Fibroblast of lung (primary cell): Measurements from ENCODE around the gene TRAPPC1.

Experiments
- EZH2 ChIP-seq: IDR thresholded peaks from 2 replicates; pipeline ENCODE4 v1.5.1; 2012; ENCODE audit warnings: low read length, control low read depth, mild to moderate bottlenecking; ENCODE audit errors: missing control alignments
- TF ChIP-seq, protein P1 (sequence below), 2 donors: IDR thresholded peaks in 1 of 2; conservative IDR thresholded peaks in 1 of 2; 1 replicate in 1 of 2; 2 replicates in 1 of 2; pipeline ENCODE4 v1.5.1; 2011 to 2012; ENCODE audit warnings: low read length in 2 of 2, control low read depth in 1 of 2, inconsistent platforms in 1 of 2, low read depth in 1 of 2, mild to moderate bottlenecking in 1 of 2

DNA sequence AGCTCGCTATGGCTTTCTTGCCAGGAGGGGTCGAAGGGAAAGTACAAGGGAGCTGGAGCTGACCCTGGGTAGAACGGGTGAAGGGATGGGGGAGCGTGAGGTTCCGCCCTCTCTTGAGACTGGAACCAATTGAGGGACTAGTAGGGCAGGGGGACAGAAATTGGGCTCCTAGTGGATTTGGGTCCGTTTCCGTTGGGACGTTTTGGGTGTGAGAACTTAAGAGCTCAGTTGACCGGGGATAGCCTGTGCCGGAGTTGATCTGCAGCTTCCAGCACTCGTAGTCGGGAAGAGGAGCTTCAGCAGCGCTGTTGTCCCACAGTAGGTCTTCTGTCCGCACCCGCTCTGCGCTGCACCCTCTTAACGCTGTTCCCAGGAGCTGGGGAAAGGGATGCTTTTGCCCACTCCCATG is 741 bp upstream of the TRAPPC1 start:
- TF ChIP-seq, protein P1, sequence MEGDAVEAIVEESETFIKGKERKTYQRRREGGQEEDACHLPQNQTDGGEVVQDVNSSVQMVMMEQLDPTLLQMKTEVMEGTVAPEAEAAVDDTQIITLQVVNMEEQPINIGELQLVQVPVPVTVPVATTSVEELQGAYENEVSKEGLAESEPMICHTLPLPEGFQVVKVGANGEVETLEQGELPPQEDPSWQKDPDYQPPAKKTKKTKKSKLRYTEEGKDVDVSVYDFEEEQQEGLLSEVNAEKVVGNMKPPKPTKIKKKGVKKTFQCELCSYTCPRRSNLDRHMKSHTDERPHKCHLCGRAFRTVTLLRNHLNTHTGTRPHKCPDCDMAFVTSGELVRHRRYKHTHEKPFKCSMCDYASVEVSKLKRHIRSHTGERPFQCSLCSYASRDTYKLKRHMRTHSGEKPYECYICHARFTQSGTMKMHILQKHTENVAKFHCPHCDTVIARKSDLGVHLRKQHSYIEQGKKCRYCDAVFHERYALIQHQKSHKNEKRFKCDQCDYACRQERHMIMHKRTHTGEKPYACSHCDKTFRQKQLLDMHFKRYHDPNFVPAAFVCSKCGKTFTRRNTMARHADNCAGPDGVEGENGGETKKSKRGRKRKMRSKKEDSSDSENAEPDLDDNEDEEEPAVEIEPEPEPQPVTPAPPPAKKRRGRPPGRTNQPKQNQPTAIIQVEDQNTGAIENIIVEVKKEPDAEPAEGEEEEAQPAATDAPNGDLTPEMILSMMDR (conservative IDR thresholded peaks at IDR 0.05 in 1 of 2, IDR thresholded peaks at IDR 0.05 in 1 of 2; ENCODE audit: low read depth in 1 of 2, low read length in 2 of 2): no peak
- no peak for TF ChIP-seq EZH2
